ENCODE data around the gene INPP5F.

DNA sequence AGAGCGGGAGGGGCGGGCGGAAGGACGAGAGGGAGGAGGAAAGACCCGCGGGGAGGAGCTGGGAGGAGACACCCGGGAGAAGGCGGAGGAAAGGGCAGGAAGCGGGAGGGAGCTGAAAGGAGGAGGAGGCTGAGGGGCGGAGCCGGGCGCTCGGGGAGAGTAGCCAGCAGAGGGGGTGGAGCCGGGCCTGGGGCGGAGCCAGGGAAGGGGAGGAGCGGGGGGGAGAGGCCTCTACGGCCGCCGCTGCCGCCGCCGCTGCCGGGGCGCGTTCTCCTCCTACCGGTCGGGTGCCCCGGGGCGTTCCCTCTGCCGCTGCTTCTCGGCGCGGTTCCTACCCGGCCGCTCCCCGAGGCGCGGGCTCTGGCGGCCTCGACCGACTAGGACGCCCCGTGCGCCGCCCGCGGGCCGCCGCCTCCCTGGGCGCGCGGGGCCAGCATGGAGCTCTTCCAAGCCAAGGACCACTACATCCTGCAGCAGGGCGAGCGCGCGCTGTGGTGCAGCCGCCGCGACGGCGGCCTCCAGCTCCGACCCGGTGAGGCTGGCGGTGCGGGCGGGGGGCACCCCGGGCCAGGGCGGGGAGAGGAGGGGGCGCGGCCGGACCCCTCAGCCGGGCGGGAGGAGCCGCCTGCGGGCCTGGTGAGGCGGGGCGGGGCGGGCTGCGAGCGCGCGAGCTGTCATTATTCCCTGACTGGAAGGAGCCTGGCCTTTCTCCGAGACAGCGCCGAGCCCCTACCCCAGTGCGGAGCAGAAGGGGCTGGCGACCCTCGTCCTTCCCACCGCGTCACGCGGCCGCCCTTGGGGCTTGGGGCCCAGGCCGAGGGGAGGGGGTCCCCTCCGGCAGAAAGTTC, at the start of gene INPP5F:
- TF ChIP-seq, protein P1, sequence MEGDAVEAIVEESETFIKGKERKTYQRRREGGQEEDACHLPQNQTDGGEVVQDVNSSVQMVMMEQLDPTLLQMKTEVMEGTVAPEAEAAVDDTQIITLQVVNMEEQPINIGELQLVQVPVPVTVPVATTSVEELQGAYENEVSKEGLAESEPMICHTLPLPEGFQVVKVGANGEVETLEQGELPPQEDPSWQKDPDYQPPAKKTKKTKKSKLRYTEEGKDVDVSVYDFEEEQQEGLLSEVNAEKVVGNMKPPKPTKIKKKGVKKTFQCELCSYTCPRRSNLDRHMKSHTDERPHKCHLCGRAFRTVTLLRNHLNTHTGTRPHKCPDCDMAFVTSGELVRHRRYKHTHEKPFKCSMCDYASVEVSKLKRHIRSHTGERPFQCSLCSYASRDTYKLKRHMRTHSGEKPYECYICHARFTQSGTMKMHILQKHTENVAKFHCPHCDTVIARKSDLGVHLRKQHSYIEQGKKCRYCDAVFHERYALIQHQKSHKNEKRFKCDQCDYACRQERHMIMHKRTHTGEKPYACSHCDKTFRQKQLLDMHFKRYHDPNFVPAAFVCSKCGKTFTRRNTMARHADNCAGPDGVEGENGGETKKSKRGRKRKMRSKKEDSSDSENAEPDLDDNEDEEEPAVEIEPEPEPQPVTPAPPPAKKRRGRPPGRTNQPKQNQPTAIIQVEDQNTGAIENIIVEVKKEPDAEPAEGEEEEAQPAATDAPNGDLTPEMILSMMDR (IDR thresholded peaks at IDR 0.05), result peak in 3 of 6 experiments; percentile 9 to 48 (median 29)
- peak in 1 of 2 donors; percentile 44 for TF ChIP-seq POLR2A (IDR thresholded peaks at IDR 0.05)

Data from adrenal gland (tissue), 5 donors.